NCI-H2107 (cell line): Measurements from ENCODE around the gene CMPK2.

ENCODE experiments used
- DNase-seq: peaks from one replicate; lab custom pipeline; 2025; lab: John Stamatoyannopoulos, UW

The CMPK2 gene

GRCh38 chr2:6841537-6842287 lies 24.0 kb downstream of the CMPK2 start:
- no peak for DNase-seq

GRCh38 chr2:6838673-6839319 lies 26.9 kb downstream of the CMPK2 start:
- DNase-seq = no peak

GRCh38 chr2:6835467-6835866 lies 30.2 kb downstream of the CMPK2 start:
- no peak for DNase-seq

- DNase-seq = no peak
Observed at GRCh38 chr2:6834163-6834562, 31.5 kb downstream of the CMPK2 start.

- no peak for DNase-seq
Observed at GRCh38 chr2:6833300-6833604, 32.5 kb downstream of the CMPK2 start.

GRCh38 chr2:6832596-6833299 lies 33.0 kb downstream of the CMPK2 start:
- no peak for DNase-seq

- DNase-seq = no peak
Observed at GRCh38 chr2:6831229-6831628, 34.5 kb downstream of the CMPK2 start.

- DNase-seq = no peak
Observed at GRCh38 chr2:6828299-6828584, 37.5 kb downstream of the CMPK2 start.

- no peak for DNase-seq
Observed at GRCh38 chr2:6827566-6828298, 38.0 kb downstream of the CMPK2 start.

- no peak for DNase-seq
Observed at GRCh38 chr2:6826081-6826913, 39.4 kb downstream of the CMPK2 start.

- DNase-seq = no peak
Observed at GRCh38 chr2:6824962-6825361, 40.7 kb downstream of the CMPK2 start.

- no peak for DNase-seq
Observed at GRCh38 chr2:6823111-6823510, 42.6 kb downstream of the CMPK2 start.

- no peak for DNase-seq
Observed at GRCh38 chr2:6822406-6822805, 43.3 kb downstream of the CMPK2 start.

GRCh38 chr2:6820903-6821584 lies 44.7 kb downstream of the CMPK2 start:
- no peak for DNase-seq

- no peak for DNase-seq
Observed at GRCh38 chr2:6820236-6820635, 45.5 kb downstream of the CMPK2 start.

- DNase-seq = no peak
Observed at GRCh38 chr2:6819668-6820067, 46.0 kb downstream of the CMPK2 start.

- no peak for DNase-seq
Observed at GRCh38 chr2:6818012-6818411, 47.7 kb downstream of the CMPK2 start.

- DNase-seq = no peak
Observed at GRCh38 chr2:6814869-6815268, 50.8 kb downstream of the CMPK2 start.

- no peak for DNase-seq
Observed at GRCh38 chr2:6814312-6814711, 51.4 kb downstream of the CMPK2 start.

- DNase-seq = no peak
Observed at GRCh38 chr2:6813573-6813972, 52.1 kb downstream of the CMPK2 start.

- DNase-seq = no peak
Observed at GRCh38 chr2:6812857-6813530, 52.7 kb downstream of the CMPK2 start.
